K562 (cell line): ENCODE data around the gene ZBTB33. TPM values are rescaled to one million over a fixed set of nuclear protein-coding genes. Genes with fewer than 3 reads are reported as not detected.
A peak's percentile ranks its signal among the peaks of the same experiment; 100 is the strongest.

Experiments
- CBX1 ChIP-seq: sonication (generic); IDR thresholded peaks from 2 replicates; pipeline ENCODE4 v1.6.1; 2016; ENCODE audit warnings: antibody characterized with exemption, low read depth, mild to moderate bottlenecking
- ERF ChIP-seq: fragments of 450-650 bp; formaldehyde crosslinking; IDR thresholded peaks from 2 replicates; pipeline ENCODE4 v1.4.0; 2020; ENCODE audit warnings: mild to moderate bottlenecking, mixed read lengths
- FOSL1 ChIP-seq: fragments of 200-800 bp; sonication (Bioruptor generic); conservative IDR thresholded peaks from 2 replicates; pipeline ENCODE4 v1.6.1; 2016; ENCODE audit warnings: missing genetic modification characterization, missing compliant biosample characterization
- GTF2F1 ChIP-seq: IDR thresholded peaks from 2 replicates; pipeline ENCODE4 v1.6.1; 2011; ENCODE audit warnings: low read depth, low read length, improper control_type of control experiment
- HNRNPH1 ChIP-seq: fragments of 200-400 bp; formaldehyde crosslinking; optimal IDR thresholded peaks from 2 replicates; pipeline ENCODE3; 2017; ENCODE audit warnings: low read depth, mild to moderate bottlenecking, low read length, moderate library complexity
- HNRNPLL ChIP-seq: fragments of 200-400 bp; formaldehyde crosslinking; IDR thresholded peaks from 2 replicates; pipeline ENCODE4 v1.6.1; 2017; ENCODE audit warnings: low read length, low read depth, mild to moderate bottlenecking; ENCODE audit not compliant: poor library complexity, severe bottlenecking
- NONO ChIP-seq, 2 experiments: fragments of 200-400 bp in 1 of 2; fragments of 450-650 bp in 1 of 2; formaldehyde crosslinking in 1 of 2; IDR thresholded peaks; 2 replicates each; pipeline ENCODE4 v1.6.1; 2017; ENCODE audit warnings: low read depth in 2 of 2, mild to moderate bottlenecking in 2 of 2, moderate library complexity in 2 of 2, low read length in 1 of 2
- POLR2A ChIP-seq: fragments of 450-650 bp; conservative IDR thresholded peaks from 2 replicates; pipeline ENCODE4 v1.6.1; 2016
- PRPF4 ChIP-seq: fragments of 200-400 bp; formaldehyde crosslinking; IDR thresholded peaks from one replicate; pipeline ENCODE4 v1.6.1; 2017; ENCODE audit warnings: low read length, low read depth, mild to moderate bottlenecking; ENCODE audit not compliant: insufficient read depth, poor library complexity, severe bottlenecking
- RB1 ChIP-seq: fragments of 450-650 bp; IDR thresholded peaks from 2 replicates; pipeline ENCODE4 v1.6.1; 2017; ENCODE audit warnings: low read depth, mild to moderate bottlenecking
- RFX5 ChIP-seq: IDR thresholded peaks from 2 replicates; pipeline ENCODE4 v1.6.1; 2011; ENCODE audit warnings: low read depth, mild to moderate bottlenecking, improper control_type of control experiment, low read length
- ZC3H8 ChIP-seq: fragments of 450-650 bp; IDR thresholded peaks from 2 replicates; pipeline ENCODE4 v1.6.1; 2017
- ZNF12 ChIP-seq: sonication (generic); formaldehyde crosslinking; IDR thresholded peaks from 2 replicates; pipeline ENCODE4 v1.4.0; 2020; ENCODE audit warnings: mild to moderate bottlenecking, missing genetic modification reagents
- ZNF124 ChIP-seq: sonication (generic); formaldehyde crosslinking; IDR thresholded peaks from 2 replicates; pipeline ENCODE4 v1.8.1; 2022; ENCODE audit warnings: missing genetic modification reagents
- ZNF316 ChIP-seq: fragments of 450-650 bp; IDR thresholded peaks from 2 replicates; pipeline ENCODE4 v1.6.1; 2016
- ZNF79 ChIP-seq: fragments of 250-450 bp; sonication (Bioruptor Pico); IDR thresholded peaks from 2 replicates; pipeline ENCODE4 v1.4.0; 2020; ENCODE audit warnings: low read depth, mild to moderate bottlenecking, moderate library complexity
- polyA plus RNA-seq, 8 experiments: library from polyadenylated mRNA; depleted of rRNA in 4 of 8; stranded (reverse) in 5 of 8; unstranded in 3 of 8; fragments of >200 nt; fragmentation: Nextera tagmentation in 2 of 8; fragmentation: Illumina TruSeq in 1 of 8; extraction: Ambion mirVana in 2 of 8; extraction: Trizol in 1 of 8; gene quantifications; 2 replicates each; pipeline versions ENCODE4 v1.2.1 to v1.2.3, GENCODE V29; 2011 to 2014; ENCODE audit warnings: inconsistent platforms in 1 of 8, missing spikeins in 1 of 8
- total RNA-seq, 7 experiments: library from RNA; depleted of rRNA in 6 of 7; stranded (reverse); fragments of >200 nt in 6 of 7; fragmentation: Illumina TruSeq in 2 of 7; extraction: Trizol in 2 of 7; gene quantifications; 2 replicates each; pipeline versions ENCODE4 v1.2.1 to v1.2.3, GENCODE V29; 2011 to 2021; ENCODE audit warnings: low replicate concordance in 1 of 7
- TF ChIP-seq, protein P1 (sequence below): fragments of 250-450 bp; sonication (Bioruptor Pico); IDR thresholded peaks from 2 replicates; pipeline ENCODE4 v1.5.0; 2020; ENCODE audit warnings: mild to moderate bottlenecking
- TF ChIP-seq, protein P2 (sequence below): fragments of 450-650 bp; formaldehyde crosslinking; IDR thresholded peaks from 2 replicates; pipeline ENCODE4 v1.4.0; 2020; ENCODE audit warnings: mild to moderate bottlenecking, mixed read lengths
- TF ChIP-seq, protein P3 (sequence below): fragments of 450-650 bp; IDR thresholded peaks from 2 replicates; pipeline ENCODE4 v1.6.1; 2017; ENCODE audit warnings: antibody characterized with exemption
- TF ChIP-seq, protein P4 (sequence below), 2 experiments: fragments of 450-650 bp; IDR thresholded peaks; 2 replicates each; pipeline ENCODE4 v1.6.1; 2016
- TF ChIP-seq, protein P5 (sequence below): fragments of 250-450 bp; sonication (Bioruptor Pico); IDR thresholded peaks from 2 replicates; pipeline ENCODE4 v1.6.1; 2021; ENCODE audit warnings: mild to moderate bottlenecking

ZBTB33 gene
- total and polyA plus RNA-seq, 9 of the 15 experiments (the other 6 are each of a cell fraction or from before 2014, with no cell fraction given), result 5.6 to 29.8 (median 15.6) TPM

DNA sequence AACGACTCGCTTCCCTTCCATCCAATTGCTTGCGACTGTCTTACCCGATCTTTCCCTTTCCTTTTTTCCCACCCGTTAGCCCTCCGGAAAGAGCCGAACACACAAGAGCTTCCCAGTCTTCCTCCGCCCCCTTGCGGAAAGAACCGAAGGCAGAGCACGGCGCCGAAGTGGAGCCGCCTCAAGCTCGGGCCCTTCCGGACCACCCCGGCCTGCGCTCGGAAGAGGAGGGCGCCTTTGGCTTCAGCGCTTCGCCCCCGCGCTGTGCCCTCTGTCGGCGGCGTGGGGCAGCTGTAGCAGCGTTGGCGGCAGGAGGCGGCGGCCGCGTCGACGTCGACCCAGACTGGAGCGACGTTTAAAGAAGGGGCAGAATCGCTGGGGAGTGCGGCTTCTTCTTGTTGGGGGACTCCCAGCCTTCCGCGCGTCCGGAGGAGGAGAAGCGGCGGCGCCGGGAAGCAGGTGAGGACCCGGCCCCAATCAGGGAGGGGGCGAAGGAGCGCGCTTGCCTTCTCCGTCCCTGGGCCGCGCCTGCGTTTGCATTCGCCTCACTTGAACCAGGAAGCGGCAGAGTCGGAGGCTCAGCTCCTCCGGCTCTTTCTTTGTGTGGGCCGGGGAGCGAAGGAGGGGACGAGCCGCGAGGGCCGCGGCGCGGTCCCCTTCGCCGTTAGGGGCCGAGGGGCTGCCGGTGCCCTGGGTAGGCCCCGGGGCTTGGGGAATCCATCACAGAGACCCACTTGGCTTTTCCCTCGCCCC lies at the start of gene ZBTB33 (continued):
- peak; percentile 74; the same call in 1 of the 2 replicates for TF ChIP-seq RB1
- TF ChIP-seq, protein P1, sequence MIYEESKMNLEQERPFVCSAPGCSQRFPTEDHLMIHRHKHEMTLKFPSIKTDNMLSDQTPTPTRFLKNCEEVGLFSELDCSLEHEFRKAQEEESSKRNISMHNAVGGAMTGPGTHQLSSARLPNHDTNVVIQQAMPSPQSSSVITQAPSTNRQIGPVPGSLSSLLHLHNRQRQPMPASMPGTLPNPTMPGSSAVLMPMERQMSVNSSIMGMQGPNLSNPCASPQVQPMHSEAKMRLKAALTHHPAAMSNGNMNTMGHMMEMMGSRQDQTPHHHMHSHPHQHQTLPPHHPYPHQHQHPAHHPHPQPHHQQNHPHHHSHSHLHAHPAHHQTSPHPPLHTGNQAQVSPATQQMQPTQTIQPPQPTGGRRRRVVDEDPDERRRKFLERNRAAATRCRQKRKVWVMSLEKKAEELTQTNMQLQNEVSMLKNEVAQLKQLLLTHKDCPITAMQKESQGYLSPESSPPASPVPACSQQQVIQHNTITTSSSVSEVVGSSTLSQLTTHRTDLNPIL (CRISPR knock-in tag), result no peak
- no peak for TF ChIP-seq NONO (IDR thresholded peaks at IDR 0.05; ENCODE audit: low read depth in 2 of 2, low read length in 1 of 2)
- TF ChIP-seq ZNF12 (CRISPR knock-in tag), result no peak
- TF ChIP-seq ERF (CRISPR knock-in tag), result no peak
- TF ChIP-seq FOSL1, result no peak
- no peak for TF ChIP-seq ZC3H8
- TF ChIP-seq ZNF316, result no peak
- TF ChIP-seq, protein P2, sequence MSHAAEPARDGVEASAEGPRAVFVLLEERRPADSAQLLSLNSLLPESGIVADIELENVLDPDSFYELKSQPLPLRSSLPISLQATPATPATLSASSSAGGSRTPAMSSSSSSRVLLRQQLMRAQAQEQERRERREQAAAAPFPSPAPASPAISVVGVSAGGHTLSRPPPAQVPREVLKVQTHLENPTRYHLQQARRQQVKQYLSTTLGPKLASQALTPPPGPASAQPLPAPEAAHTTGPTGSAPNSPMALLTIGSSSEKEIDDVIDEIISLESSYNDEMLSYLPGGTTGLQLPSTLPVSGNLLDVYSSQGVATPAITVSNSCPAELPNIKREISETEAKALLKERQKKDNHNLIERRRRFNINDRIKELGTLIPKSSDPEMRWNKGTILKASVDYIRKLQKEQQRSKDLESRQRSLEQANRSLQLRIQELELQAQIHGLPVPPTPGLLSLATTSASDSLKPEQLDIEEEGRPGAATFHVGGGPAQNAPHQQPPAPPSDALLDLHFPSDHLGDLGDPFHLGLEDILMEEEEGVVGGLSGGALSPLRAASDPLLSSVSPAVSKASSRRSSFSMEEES (CRISPR knock-in tag), result no peak
- TF ChIP-seq HNRNPLL, result peak; percentile 56
- no peak for TF ChIP-seq RFX5
- TF ChIP-seq POLR2A, result peak; percentile 74
- TF ChIP-seq GTF2F1, result 0 out of 2 replicates have a peak, but pooled peaks have one; percentile 40
- TF ChIP-seq ZNF79 (CRISPR knock-in tag), result no peak
- TF ChIP-seq, protein P3, sequence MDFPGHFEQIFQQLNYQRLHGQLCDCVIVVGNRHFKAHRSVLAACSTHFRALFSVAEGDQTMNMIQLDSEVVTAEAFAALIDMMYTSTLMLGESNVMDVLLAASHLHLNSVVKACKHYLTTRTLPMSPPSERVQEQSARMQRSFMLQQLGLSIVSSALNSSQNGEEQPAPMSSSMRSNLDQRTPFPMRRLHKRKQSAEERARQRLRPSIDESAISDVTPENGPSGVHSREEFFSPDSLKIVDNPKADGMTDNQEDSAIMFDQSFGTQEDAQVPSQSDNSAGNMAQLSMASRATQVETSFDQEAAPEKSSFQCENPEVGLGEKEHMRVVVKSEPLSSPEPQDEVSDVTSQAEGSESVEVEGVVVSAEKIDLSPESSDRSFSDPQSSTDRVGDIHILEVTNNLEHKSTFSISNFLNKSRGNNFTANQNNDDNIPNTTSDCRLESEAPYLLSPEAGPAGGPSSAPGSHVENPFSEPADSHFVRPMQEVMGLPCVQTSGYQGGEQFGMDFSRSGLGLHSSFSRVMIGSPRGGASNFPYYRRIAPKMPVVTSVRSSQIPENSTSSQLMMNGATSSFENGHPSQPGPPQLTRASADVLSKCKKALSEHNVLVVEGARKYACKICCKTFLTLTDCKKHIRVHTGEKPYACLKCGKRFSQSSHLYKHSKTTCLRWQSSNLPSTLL, result no peak
- no peak for TF ChIP-seq HNRNPH1
- no peak for TF ChIP-seq ZNF124 (CRISPR knock-in tag)
- TF ChIP-seq, protein P4, sequence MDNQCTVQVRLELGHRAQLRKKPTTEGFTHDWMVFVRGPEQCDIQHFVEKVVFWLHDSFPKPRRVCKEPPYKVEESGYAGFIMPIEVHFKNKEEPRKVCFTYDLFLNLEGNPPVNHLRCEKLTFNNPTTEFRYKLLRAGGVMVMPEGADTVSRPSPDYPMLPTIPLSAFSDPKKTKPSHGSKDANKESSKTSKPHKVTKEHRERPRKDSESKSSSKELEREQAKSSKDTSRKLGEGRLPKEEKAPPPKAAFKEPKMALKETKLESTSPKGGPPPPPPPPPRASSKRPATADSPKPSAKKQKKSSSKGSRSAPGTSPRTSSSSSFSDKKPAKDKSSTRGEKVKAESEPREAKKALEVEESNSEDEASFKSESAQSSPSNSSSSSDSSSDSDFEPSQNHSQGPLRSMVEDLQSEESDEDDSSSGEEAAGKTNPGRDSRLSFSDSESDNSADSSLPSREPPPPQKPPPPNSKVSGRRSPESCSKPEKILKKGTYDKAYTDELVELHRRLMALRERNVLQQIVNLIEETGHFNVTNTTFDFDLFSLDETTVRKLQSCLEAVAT (IDR thresholded peaks at IDR 0.05), result no peak
- TF ChIP-seq CBX1, result no peak
- TF ChIP-seq PRPF4, result no peak
- TF ChIP-seq, protein P5, sequence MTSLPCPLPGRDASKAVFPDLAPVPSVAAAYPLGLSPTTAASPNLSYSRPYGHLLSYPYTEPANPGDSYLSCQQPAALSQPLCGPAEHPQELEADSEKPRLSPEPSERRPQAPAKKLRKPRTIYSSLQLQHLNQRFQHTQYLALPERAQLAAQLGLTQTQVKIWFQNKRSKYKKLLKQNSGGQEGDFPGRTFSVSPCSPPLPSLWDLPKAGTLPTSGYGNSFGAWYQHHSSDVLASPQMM, result no peak
